ENCODE measurements around the gene FOXL1. TPM values are rescaled to one million over a fixed set of nuclear protein-coding genes. Genes with fewer than 3 reads are reported as not detected.

FOXL1 gene
- total RNA-seq, 2 experiments from 2014 or later, result not detected

DNA sequence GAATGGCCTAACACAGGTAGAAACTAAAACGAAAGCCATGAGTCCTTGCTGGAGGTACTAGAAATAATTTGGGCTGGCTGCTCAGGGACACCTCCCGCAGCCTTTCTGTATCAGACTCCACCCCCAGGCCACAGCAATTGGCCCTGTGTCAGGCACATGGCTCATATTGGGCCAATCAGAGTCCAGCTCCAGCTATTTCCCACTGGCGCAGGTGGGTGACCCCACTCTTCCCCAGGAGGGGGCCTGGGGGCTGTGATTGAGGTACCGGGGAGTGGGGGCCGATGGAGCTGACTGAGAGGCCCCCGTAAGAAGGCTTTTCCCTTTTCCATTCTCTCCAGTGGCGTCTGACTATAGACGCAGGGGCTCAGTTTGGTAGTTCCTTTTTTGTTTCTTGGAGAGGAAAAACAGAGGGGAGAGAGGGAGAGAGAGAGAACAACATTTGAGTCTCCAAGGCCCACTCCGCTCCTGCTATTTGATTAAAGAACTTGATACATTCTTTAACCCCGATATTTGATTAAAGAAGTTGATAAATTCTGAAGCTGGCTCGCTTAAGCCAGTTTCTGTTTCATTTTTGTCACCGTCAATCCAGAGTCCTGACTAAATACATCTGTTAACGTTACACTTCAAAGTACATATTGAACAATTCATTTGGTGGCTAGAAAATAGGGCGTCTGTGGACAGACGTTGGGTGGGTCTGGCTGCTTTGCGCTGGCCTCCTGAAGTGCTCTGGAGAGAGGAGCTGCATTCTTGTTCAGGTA lies 26.3 kb downstream of the FOXL1 start:
- DNase-seq, result peak; percentile 47
- Mint-ChIP-seq H3K4me3 (peak overlapping the region; percentile 71), H3K4me1 (ENCODE audit: low read depth) (peaks cover 7% of the 10 kb centered on the region), H3K27me3 (peaks cover 19% of the 10 kb centered on the region), H3K36me3 (ENCODE audit: low read depth) (no peaks in the 10 kb centered on the region), H3K9me3 (no peaks in the 10 kb centered on the region), H3K27ac (peak overlapping the region; percentile 20)
- TF ChIP-seq, protein P1, sequence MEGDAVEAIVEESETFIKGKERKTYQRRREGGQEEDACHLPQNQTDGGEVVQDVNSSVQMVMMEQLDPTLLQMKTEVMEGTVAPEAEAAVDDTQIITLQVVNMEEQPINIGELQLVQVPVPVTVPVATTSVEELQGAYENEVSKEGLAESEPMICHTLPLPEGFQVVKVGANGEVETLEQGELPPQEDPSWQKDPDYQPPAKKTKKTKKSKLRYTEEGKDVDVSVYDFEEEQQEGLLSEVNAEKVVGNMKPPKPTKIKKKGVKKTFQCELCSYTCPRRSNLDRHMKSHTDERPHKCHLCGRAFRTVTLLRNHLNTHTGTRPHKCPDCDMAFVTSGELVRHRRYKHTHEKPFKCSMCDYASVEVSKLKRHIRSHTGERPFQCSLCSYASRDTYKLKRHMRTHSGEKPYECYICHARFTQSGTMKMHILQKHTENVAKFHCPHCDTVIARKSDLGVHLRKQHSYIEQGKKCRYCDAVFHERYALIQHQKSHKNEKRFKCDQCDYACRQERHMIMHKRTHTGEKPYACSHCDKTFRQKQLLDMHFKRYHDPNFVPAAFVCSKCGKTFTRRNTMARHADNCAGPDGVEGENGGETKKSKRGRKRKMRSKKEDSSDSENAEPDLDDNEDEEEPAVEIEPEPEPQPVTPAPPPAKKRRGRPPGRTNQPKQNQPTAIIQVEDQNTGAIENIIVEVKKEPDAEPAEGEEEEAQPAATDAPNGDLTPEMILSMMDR (IDR thresholded peaks at IDR 0.05), result no peak
- CTCF ChIA-PET, result no interaction called here
- ATAC-seq, result peak; percentile 93
- intact Hi-C loops (cut with micrococcal nuclease), result no loop called here
- POLR2A ChIA-PET, result no interaction called here

DNA sequence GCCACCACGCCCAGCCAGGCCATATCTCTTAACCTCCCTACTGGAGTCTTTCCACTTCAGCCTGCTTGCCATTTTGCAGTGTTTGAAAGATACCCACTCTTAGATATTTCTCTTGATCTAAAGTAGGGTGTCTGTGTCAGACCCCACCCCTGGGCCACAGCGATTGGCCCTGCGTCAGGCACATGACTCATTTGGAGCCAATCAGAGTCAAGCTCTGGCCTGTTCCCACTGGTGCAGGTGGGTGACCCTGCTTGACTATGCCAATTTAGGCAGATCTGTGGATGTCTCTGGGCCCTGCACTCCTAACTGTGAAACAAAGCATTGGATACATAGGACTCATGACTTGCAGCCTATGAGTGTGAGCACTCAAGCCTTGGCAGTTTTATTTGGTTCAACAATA lies 27.6 kb downstream of the FOXL1 start:
- H3K4me1 Mint-ChIP-seq (ENCODE audit: low read depth), result peaks cover 7% of the 10 kb centered on the region
- no peaks in the 10 kb centered on the region for H3K9me3 Mint-ChIP-seq
- H3K36me3 Mint-ChIP-seq (ENCODE audit: low read depth), result no peaks in the 10 kb centered on the region
- CTCF ChIA-PET, result no interaction called here
- TF ChIP-seq, protein P1 (IDR thresholded peaks at IDR 0.05), result no peak
- H3K4me3 Mint-ChIP-seq, result no peak overlapping the region
- ATAC-seq (no peak), DNase-seq (no peak)
- POLR2A ChIA-PET, result no interaction called here
- H3K27me3 Mint-ChIP-seq, result peaks cover 19% of the 10 kb centered on the region
- H3K27ac Mint-ChIP-seq, result no peak overlapping the region
- intact Hi-C loops (cut with micrococcal nuclease), result no loop called here

- no peak overlapping the region for H3K27ac Mint-ChIP-seq
- ChIA-PET CTCF (no interaction called here), POLR2A (interaction anchor here (1.1 kb wide), 1 partner anchor 16 kb away, joined by 5 read pairs; no protein-coding TSS in a partner anchor)
- no peak for DNase-seq
- TF ChIP-seq, protein P1 (IDR thresholded peaks at IDR 0.05), result no peak
- intact Hi-C loops (cut with micrococcal nuclease), result no loop called here
- H3K9me3 Mint-ChIP-seq, result no peaks in the 10 kb centered on the region
- peaks cover 14% of the 10 kb centered on the region for H3K27me3 Mint-ChIP-seq
- no peak for ATAC-seq
- peaks cover 7% of the 10 kb centered on the region for H3K4me1 Mint-ChIP-seq (ENCODE audit: low read depth)
- no peak overlapping the region for H3K4me3 Mint-ChIP-seq
- H3K36me3 Mint-ChIP-seq (ENCODE audit: low read depth), result no peaks in the 10 kb centered on the region
Measured at GRCh38 chr16:86608301-86608747, 30.0 kb downstream of the FOXL1 start.

DNA sequence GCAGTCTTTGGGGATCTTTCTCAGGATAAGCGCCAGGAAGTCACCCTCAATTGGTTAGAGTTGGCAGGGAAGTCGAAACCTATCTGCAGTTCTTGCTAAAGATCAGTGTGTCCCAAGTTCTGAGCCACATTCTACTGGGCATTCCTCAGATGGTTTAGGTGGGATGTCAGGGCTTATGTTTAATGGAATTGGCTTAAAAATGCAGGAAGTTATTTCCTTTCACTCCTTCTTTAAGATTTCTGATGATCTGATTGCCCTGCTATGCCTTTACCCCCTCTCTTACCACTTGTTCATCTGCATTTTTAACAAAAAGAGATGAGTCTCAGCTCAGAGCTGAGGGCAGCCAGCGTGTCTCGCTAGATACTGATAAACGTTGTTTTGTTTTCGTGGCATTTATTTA lies 30.8 kb downstream of the FOXL1 start:
- H3K4me1 Mint-ChIP-seq (ENCODE audit: low read depth), result peaks cover 7% of the 10 kb centered on the region
- ATAC-seq (no peak), DNase-seq (no peak)
- ChIA-PET POLR2A (interaction anchor here (0.6 kb wide), 1 partner anchor 12 kb away, joined by 3 read pairs; no protein-coding TSS in a partner anchor), CTCF (no interaction called here)
- H3K4me3 Mint-ChIP-seq, result no peak overlapping the region
- TF ChIP-seq, protein P1 (IDR thresholded peaks at IDR 0.05), result no peak
- peaks cover 10% of the 10 kb centered on the region for H3K27me3 Mint-ChIP-seq
- H3K9me3 Mint-ChIP-seq, result no peaks in the 10 kb centered on the region
- no peak overlapping the region for H3K27ac Mint-ChIP-seq
- no peaks in the 10 kb centered on the region for H3K36me3 Mint-ChIP-seq (ENCODE audit: low read depth)
- intact Hi-C loops (cut with micrococcal nuclease), result no loop called here

- CTCF ChIA-PET, result no interaction called here
- TF ChIP-seq, protein P1 (IDR thresholded peaks at IDR 0.05), result no peak
- Mint-ChIP-seq H3K27me3 (peaks cover 10% of the 10 kb centered on the region), H3K36me3 (ENCODE audit: low read depth) (no peaks in the 10 kb centered on the region), H3K4me1 (ENCODE audit: low read depth) (peaks cover 7% of the 10 kb centered on the region), H3K27ac (no peak overlapping the region), H3K4me3 (no peak overlapping the region), H3K9me3 (no peaks in the 10 kb centered on the region)
- ATAC-seq (no peak), DNase-seq (no peak)
- intact Hi-C loops (cut with micrococcal nuclease), result no loop called here
- POLR2A ChIA-PET, result no interaction called here
Measured at GRCh38 chr16:86609661-86610060, 31.3 kb downstream of the FOXL1 start.
